K562 (cell line): ENCODE data around the gene MTG2.

Experiments used
- BRF1 ChIP-seq: IDR thresholded peaks from 3 replicates; pipeline ENCODE4 v1.6.1; 2011; ENCODE audit warnings: borderline replicate concordance, mild to moderate bottlenecking; ENCODE audit not compliant: insufficient read length; ENCODE audit errors: extremely low read depth
- CHD1 ChIP-seq: fragments of 200-600 bp; sonication (generic); IDR thresholded peaks from one replicate; pipeline ENCODE4 v1.6.1; 2012; ENCODE audit warnings: mild to moderate bottlenecking, moderate library complexity, low read length, inconsistent platforms
- FOXP1 ChIP-seq: sonication (generic); formaldehyde crosslinking; IDR thresholded peaks from 2 replicates; pipeline ENCODE4 v1.8.0; 2022; ENCODE audit warnings: mild to moderate bottlenecking, missing genetic modification reagents
- GATAD2B ChIP-seq: fragments of 450-650 bp; IDR thresholded peaks from 2 replicates; pipeline ENCODE4 v1.6.1; 2017; ENCODE audit warnings: mild to moderate bottlenecking, borderline replicate concordance
- KLF1 ChIP-seq: fragments of 450-650 bp; IDR thresholded peaks from 2 replicates; pipeline ENCODE4 v1.6.1; 2016; ENCODE audit warnings: missing genetic modification characterization, missing compliant biosample characterization
- MEF2A ChIP-seq: IDR thresholded peaks from 2 replicates; pipeline ENCODE4 v1.6.1; 2011; ENCODE audit warnings: low read depth, mild to moderate bottlenecking, low read length, moderate library complexity; ENCODE audit not compliant: control insufficient read depth
- MXI1 ChIP-seq: IDR thresholded peaks from 2 replicates; pipeline ENCODE4 v1.6.1; 2011; ENCODE audit warnings: low read depth, mild to moderate bottlenecking, improper control_type of control experiment, low read length
- RFX5 ChIP-seq: IDR thresholded peaks from 2 replicates; pipeline ENCODE4 v1.6.1; 2011; ENCODE audit warnings: low read depth, mild to moderate bottlenecking, improper control_type of control experiment, low read length
- TCF7 ChIP-seq: sonication (generic); IDR thresholded peaks from 2 replicates; pipeline ENCODE4 v1.6.1; 2016; ENCODE audit warnings: antibody characterized with exemption, borderline replicate concordance
- TF ChIP-seq, protein P1 (sequence below): IDR thresholded peaks from 2 replicates; pipeline ENCODE4 v1.6.1; 2014; ENCODE audit warnings: antibody characterized with exemption
- TF ChIP-seq, protein P2 (sequence below), 3 experiments: IDR thresholded peaks in 2 of 3; conservative IDR thresholded peaks in 1 of 3; 2 replicates each; pipeline ENCODE4 v1.5.1; 2011 to 2012; ENCODE audit warnings: low read length in 3 of 3, mild to moderate bottlenecking in 3 of 3, control low read depth in 2 of 3, improper control_type of control experiment in 1 of 3, inconsistent platforms in 1 of 3, low read depth in 1 of 3, mixed read lengths in 1 of 3, moderate library complexity in 1 of 3; ENCODE audit not compliant: insufficient read depth in 2 of 3

DNA sequence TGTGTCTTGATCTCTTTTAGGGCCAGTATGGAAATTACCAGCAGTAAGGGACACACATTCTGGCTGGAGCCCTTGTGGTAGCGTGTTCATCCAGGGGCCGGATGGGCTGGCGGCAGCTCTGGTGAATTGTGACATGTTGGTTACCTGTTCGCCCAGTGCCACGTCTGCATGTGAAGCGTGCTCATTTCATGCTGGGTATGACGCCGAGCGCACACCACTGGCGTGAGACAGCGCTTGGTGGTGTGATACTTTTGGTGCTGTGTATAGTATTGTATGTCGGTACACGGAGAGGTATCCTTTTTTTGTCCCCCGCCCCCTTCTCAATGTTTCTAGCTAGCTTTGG, 3.7 kb upstream of the MTG2 start:
- TF ChIP-seq GATAD2B: no peak
- no peak for TF ChIP-seq TCF7
- TF ChIP-seq FOXP1 (CRISPR knock-in tag): no peak
- TF ChIP-seq MEF2A: no peak
- TF ChIP-seq MXI1: no peak
- no peak for TF ChIP-seq RFX5
- no peak for TF ChIP-seq KLF1 (tag)
- TF ChIP-seq, protein P1, sequence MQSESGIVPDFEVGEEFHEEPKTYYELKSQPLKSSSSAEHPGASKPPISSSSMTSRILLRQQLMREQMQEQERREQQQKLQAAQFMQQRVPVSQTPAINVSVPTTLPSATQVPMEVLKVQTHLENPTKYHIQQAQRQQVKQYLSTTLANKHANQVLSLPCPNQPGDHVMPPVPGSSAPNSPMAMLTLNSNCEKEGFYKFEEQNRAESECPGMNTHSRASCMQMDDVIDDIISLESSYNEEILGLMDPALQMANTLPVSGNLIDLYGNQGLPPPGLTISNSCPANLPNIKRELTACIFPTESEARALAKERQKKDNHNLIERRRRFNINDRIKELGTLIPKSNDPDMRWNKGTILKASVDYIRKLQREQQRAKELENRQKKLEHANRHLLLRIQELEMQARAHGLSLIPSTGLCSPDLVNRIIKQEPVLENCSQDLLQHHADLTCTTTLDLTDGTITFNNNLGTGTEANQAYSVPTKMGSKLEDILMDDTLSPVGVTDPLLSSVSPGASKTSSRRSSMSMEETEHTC: no peak
- TF ChIP-seq, protein P2, sequence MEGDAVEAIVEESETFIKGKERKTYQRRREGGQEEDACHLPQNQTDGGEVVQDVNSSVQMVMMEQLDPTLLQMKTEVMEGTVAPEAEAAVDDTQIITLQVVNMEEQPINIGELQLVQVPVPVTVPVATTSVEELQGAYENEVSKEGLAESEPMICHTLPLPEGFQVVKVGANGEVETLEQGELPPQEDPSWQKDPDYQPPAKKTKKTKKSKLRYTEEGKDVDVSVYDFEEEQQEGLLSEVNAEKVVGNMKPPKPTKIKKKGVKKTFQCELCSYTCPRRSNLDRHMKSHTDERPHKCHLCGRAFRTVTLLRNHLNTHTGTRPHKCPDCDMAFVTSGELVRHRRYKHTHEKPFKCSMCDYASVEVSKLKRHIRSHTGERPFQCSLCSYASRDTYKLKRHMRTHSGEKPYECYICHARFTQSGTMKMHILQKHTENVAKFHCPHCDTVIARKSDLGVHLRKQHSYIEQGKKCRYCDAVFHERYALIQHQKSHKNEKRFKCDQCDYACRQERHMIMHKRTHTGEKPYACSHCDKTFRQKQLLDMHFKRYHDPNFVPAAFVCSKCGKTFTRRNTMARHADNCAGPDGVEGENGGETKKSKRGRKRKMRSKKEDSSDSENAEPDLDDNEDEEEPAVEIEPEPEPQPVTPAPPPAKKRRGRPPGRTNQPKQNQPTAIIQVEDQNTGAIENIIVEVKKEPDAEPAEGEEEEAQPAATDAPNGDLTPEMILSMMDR (IDR thresholded peaks at IDR 0.05 in 2 of 3, conservative IDR thresholded peaks at IDR 0.05 in 1 of 3; ENCODE audit: insufficient read depth in 2 of 3, low read depth in 1 of 3, low read length in 3 of 3): no peak
- no peak for TF ChIP-seq BRF1
- no peak for TF ChIP-seq CHD1
